ENCODE data around the gene EVL. TPM values are rescaled to one million over a fixed set of nuclear protein-coding genes. Genes with fewer than 3 reads are reported as not detected.

EVL gene
- total RNA-seq, 1 donor from 2014 or later, result 25.2 TPM

GRCh38 chr14:100085462-100085861 is 20.2 kb downstream of the EVL start:
- ATAC-seq, result no peak

GRCh38 chr14:100086361-100086760 is 21.1 kb downstream of the EVL start:
- ATAC-seq, result no peak

- ATAC-seq, result no peak
These were observed 23.0 kb downstream of the EVL start for GRCh38 chr14:100088226-100088625.

GRCh38 chr14:100091386-100091785 is 26.2 kb downstream of the EVL start:
- no peak for ATAC-seq

GRCh38 chr14:100092832-100093231 is 27.6 kb downstream of the EVL start:
- ATAC-seq, result peak; percentile 55

- ATAC-seq, result no peak
These were observed 28.1 kb downstream of the EVL start for GRCh38 chr14:100093319-100093718.

- ATAC-seq, result no peak
These were observed 31.4 kb downstream of the EVL start for GRCh38 chr14:100096656-100097055.

- no peak for ATAC-seq
These were observed 32.9 kb downstream of the EVL start for GRCh38 chr14:100098171-100098570.

- no peak for ATAC-seq
These were observed 34.9 kb downstream of the EVL start for GRCh38 chr14:100100032-100100703.

- no peak for ATAC-seq
These were observed 37.0 kb downstream of the EVL start for GRCh38 chr14:100102156-100102785.

- no peak for ATAC-seq
These were observed 38.2 kb downstream of the EVL start for GRCh38 chr14:100103250-100104005.

- no peak for ATAC-seq
These were observed 38.8 kb downstream of the EVL start for GRCh38 chr14:100104006-100104352.

- ATAC-seq, result no peak
These were observed 39.5 kb downstream of the EVL start for GRCh38 chr14:100104523-100105300.

GRCh38 chr14:100105357-100106169 is 40.3 kb downstream of the EVL start:
- ATAC-seq, result no peak

- no peak for ATAC-seq
These were observed 41.3 kb downstream of the EVL start for GRCh38 chr14:100106250-100107112.

GRCh38 chr14:100107236-100107635 is 42.0 kb downstream of the EVL start:
- peak; percentile 58 for ATAC-seq

- peak; percentile 71 for ATAC-seq
These were observed 43.0 kb downstream of the EVL start for GRCh38 chr14:100108042-100108825.

- no peak for ATAC-seq
These were observed 43.8 kb downstream of the EVL start for GRCh38 chr14:100108840-100109593.

GRCh38 chr14:100109594-100109955 is 44.4 kb downstream of the EVL start:
- no peak for ATAC-seq

GRCh38 chr14:100110816-100111215 is 45.6 kb downstream of the EVL start:
- ATAC-seq, result no peak

Measured in esophagus mucosa (tissue), 1 donor.